GM12878 (cell line): ENCODE measurements around the gene RDM1. TPM values are rescaled to one million over a fixed set of nuclear protein-coding genes. Genes with fewer than 3 reads are reported as not detected.

Source experiments
- BACH1 ChIP-seq: fragments of 450-650 bp; IDR thresholded peaks from 2 replicates; pipeline ENCODE4 v1.6.1; 2017; ENCODE audit warnings: mild to moderate bottlenecking, borderline replicate concordance
- CHD2 ChIP-seq: IDR thresholded peaks from 2 replicates; pipeline ENCODE4 v1.6.1; 2011; ENCODE audit warnings: low read depth, low read length, improper control_type of control experiment, borderline replicate concordance
- DPF2 ChIP-seq: fragments of 450-650 bp; IDR thresholded peaks from 2 replicates; pipeline ENCODE4 v1.6.1; 2017; ENCODE audit warnings: mild to moderate bottlenecking
- E2F8 ChIP-seq: fragments of 450-650 bp; IDR thresholded peaks from 2 replicates; pipeline ENCODE4 v1.6.1; 2018; ENCODE audit warnings: mild to moderate bottlenecking, low read depth, moderate library complexity; ENCODE audit not compliant: partially characterized antibody
- FOXM1 ChIP-seq: IDR thresholded peaks from 2 replicates; pipeline ENCODE4 v1.6.1; 2012; ENCODE audit warnings: low read depth, mild to moderate bottlenecking, inconsistent platforms, low read length, moderate library complexity
- HDAC2 ChIP-seq: fragments of 200-600 bp; sonication (generic); IDR thresholded peaks from 2 replicates; pipeline ENCODE4 v1.6.1; 2017
- IKZF2 ChIP-seq, 2 experiments: fragments of 450-650 bp; IDR thresholded peaks; 2 replicates each; pipeline ENCODE4 v1.6.1; 2017; ENCODE audit warnings: mild to moderate bottlenecking in 2 of 2, moderate library complexity in 2 of 2
- LARP7 ChIP-seq: fragments of 450-650 bp; IDR thresholded peaks from 2 replicates; pipeline ENCODE4 v1.6.1; 2017; ENCODE audit warnings: mild to moderate bottlenecking
- MEF2B ChIP-seq: fragments of 450-650 bp; IDR thresholded peaks from 2 replicates; pipeline ENCODE4 v1.6.1; 2018; ENCODE audit warnings: mild to moderate bottlenecking, moderate library complexity; ENCODE audit not compliant: partially characterized antibody, poor library complexity, severe bottlenecking
- MYC ChIP-seq: IDR thresholded peaks from 2 replicates; pipeline ENCODE4 v1.6.1; 2011; ENCODE audit warnings: mild to moderate bottlenecking, low read length, moderate library complexity, inconsistent platforms; ENCODE audit not compliant: insufficient read depth, insufficient replicate concordance, insufficient read length, severe bottlenecking
- NBN ChIP-seq: fragments of 450-650 bp; IDR thresholded peaks from 2 replicates; pipeline ENCODE4 v1.6.1; 2016
- POLR2A ChIP-seq: IDR thresholded peaks from 2 replicates; pipeline ENCODE4 v1.6.1; 2011; ENCODE audit warnings: low read depth, mild to moderate bottlenecking, low read length
- POU2F2 ChIP-seq: IDR thresholded peaks from 3 replicates; pipeline ENCODE4 v1.6.1; 2011; ENCODE audit warnings: low read depth, mild to moderate bottlenecking, low read length, borderline replicate concordance
- SMAD1 ChIP-seq: fragments of 450-650 bp; IDR thresholded peaks from 2 replicates; pipeline ENCODE4 v1.6.1; 2018; ENCODE audit warnings: mild to moderate bottlenecking, low read depth; ENCODE audit not compliant: partially characterized antibody
- SMAD5 ChIP-seq: IDR thresholded peaks from 2 replicates; pipeline ENCODE4 v1.6.1; 2016; ENCODE audit warnings: antibody characterized with exemption, low read depth
- SMC3 ChIP-seq: IDR thresholded peaks from 2 replicates; pipeline ENCODE4 v1.6.1; 2011; ENCODE audit warnings: low read length, improper control_type of control experiment, borderline replicate concordance
- TCF7 ChIP-seq: IDR thresholded peaks from 2 replicates; pipeline ENCODE4 v1.6.1; 2014; ENCODE audit warnings: antibody characterized with exemption, borderline replicate concordance
- ZBTB40 ChIP-seq: fragments of 450-650 bp; IDR thresholded peaks from 2 replicates; pipeline ENCODE4 v1.6.1; 2016; ENCODE audit warnings: mild to moderate bottlenecking, moderate library complexity, borderline replicate concordance
- ZSCAN29 ChIP-seq: fragments of 450-650 bp; IDR thresholded peaks from 2 replicates; pipeline ENCODE4 v1.6.1; 2017; ENCODE audit warnings: mild to moderate bottlenecking, moderate library complexity
- polyA plus RNA-seq, 11 experiments: library from polyadenylated mRNA; depleted of rRNA in 4 of 11; unstranded in 6 of 11; stranded (reverse) in 5 of 11; fragments of >200 nt; fragmentation: Nextera tagmentation in 4 of 11; fragmentation: Illumina TruSeq in 1 of 11; extraction: Ambion mirVana in 4 of 11; extraction: Trizol in 1 of 11; gene quantifications; 1 replicate in 1 of 11; 2 replicates in 10 of 11; pipeline versions ENCODE4 v1.2.1 to v1.2.3, GENCODE V29; 2011 to 2016; ENCODE audit warnings: inconsistent platforms in 2 of 11, missing spikeins in 2 of 11, low read depth in 1 of 11
- total RNA-seq, 4 experiments: library from RNA; depleted of rRNA in 3 of 4; stranded (reverse); fragments of >200 nt in 3 of 4; fragmentation: Illumina TruSeq in 1 of 4; extraction: Trizol in 1 of 4; gene quantifications; 2 replicates each; pipeline versions ENCODE4 v1.2.1 to v1.2.3, GENCODE V29; 2013 to 2021
- TF ChIP-seq, protein P1 (sequence below): IDR thresholded peaks from 2 replicates; pipeline ENCODE4 v1.6.1; 2011; ENCODE audit warnings: borderline replicate concordance, low read depth, mild to moderate bottlenecking, moderate library complexity, mixed read lengths, low read length; ENCODE audit not compliant: insufficient read depth; ENCODE audit errors: extremely low read length
- TF ChIP-seq, protein P2 (sequence below): fragments of 450-650 bp; IDR thresholded peaks from 2 replicates; pipeline ENCODE4 v1.6.1; 2016; ENCODE audit warnings: mild to moderate bottlenecking
- TF ChIP-seq, protein P3 (sequence below): fragments of 450-650 bp; IDR thresholded peaks from 2 replicates; pipeline ENCODE4 v1.6.1; 2017; ENCODE audit warnings: borderline replicate concordance

The RDM1 gene
- total and polyA plus RNA-seq, 10 of the 15 experiments (the other 5 are each of a cell fraction or from before 2014, with no cell fraction given) = 5.7 to 18.4 (median 10.7) TPM

- no peak for TF ChIP-seq SMAD1
- no peak for TF ChIP-seq E2F8
- TF ChIP-seq TCF7 = no peak
- TF ChIP-seq MYC = no peak
- TF ChIP-seq MEF2B = peak; percentile 50
- TF ChIP-seq ZSCAN29 = no peak
- no peak for TF ChIP-seq ZBTB40
- TF ChIP-seq, protein P1, sequence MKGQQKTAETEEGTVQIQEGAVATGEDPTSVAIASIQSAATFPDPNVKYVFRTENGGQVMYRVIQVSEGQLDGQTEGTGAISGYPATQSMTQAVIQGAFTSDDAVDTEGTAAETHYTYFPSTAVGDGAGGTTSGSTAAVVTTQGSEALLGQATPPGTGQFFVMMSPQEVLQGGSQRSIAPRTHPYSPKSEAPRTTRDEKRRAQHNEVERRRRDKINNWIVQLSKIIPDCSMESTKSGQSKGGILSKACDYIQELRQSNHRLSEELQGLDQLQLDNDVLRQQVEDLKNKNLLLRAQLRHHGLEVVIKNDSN = no peak
- TF ChIP-seq, protein P2, sequence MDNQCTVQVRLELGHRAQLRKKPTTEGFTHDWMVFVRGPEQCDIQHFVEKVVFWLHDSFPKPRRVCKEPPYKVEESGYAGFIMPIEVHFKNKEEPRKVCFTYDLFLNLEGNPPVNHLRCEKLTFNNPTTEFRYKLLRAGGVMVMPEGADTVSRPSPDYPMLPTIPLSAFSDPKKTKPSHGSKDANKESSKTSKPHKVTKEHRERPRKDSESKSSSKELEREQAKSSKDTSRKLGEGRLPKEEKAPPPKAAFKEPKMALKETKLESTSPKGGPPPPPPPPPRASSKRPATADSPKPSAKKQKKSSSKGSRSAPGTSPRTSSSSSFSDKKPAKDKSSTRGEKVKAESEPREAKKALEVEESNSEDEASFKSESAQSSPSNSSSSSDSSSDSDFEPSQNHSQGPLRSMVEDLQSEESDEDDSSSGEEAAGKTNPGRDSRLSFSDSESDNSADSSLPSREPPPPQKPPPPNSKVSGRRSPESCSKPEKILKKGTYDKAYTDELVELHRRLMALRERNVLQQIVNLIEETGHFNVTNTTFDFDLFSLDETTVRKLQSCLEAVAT = no peak
- TF ChIP-seq POLR2A = no peak
- TF ChIP-seq NBN = 0 out of 2 replicates have a peak, but pooled peaks have one; percentile 24
- TF ChIP-seq HDAC2 = no peak
- TF ChIP-seq POU2F2 = peak; percentile 35; the same call in 1 of the 3 replicates
- peak; percentile 63; the same call in 1 of the 2 replicates for TF ChIP-seq DPF2
- TF ChIP-seq FOXM1 = no peak
- TF ChIP-seq SMC3 = no peak
- no peak for TF ChIP-seq CHD2
- no peak for TF ChIP-seq LARP7
- no peak for TF ChIP-seq BACH1
- peak; percentile 71 to 73 for TF ChIP-seq IKZF2 (IDR thresholded peaks at IDR 0.05)
- no peak for TF ChIP-seq SMAD5
- TF ChIP-seq, protein P3, sequence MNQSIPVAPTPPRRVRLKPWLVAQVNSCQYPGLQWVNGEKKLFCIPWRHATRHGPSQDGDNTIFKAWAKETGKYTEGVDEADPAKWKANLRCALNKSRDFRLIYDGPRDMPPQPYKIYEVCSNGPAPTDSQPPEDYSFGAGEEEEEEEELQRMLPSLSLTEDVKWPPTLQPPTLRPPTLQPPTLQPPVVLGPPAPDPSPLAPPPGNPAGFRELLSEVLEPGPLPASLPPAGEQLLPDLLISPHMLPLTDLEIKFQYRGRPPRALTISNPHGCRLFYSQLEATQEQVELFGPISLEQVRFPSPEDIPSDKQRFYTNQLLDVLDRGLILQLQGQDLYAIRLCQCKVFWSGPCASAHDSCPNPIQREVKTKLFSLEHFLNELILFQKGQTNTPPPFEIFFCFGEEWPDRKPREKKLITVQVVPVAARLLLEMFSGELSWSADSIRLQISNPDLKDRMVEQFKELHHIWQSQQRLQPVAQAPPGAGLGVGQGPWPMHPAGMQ = no peak
These were observed 46.9 kb upstream of the RDM1 start (continued) for GRCh38 chr17:35977509-35977908.
